ENCODE measurements around the gene SLC41A2.
A peak's percentile ranks its signal among the peaks of the same experiment; 100 is the strongest.

The SLC41A2 gene

GRCh38 chr12:104958001-104958804 lies at the start of gene SLC41A2:
Gene SLC41A2, minus strand, starts transcription at chr12:104958290. Its CDS starts 29,763 bp downstream, at chr12:104928527.
- H3K27ac ChIP-seq, result peak within 1 kb of the TSS; percentile 41
- TF ChIP-seq CTCF (IDR thresholded peaks at IDR 0.05) (peak; percentile 87), ZFX (IDR thresholded peaks at IDR 0.05; ENCODE audit: borderline replicate concordance) (no peak)

GRCh38 chr12:105001476-105001875 lies 43.4 kb upstream of the SLC41A2 start:
- no peak overlapping the region for H3K27ac ChIP-seq
- no peak for TF ChIP-seq ZFX (IDR thresholded peaks at IDR 0.05; ENCODE audit: borderline replicate concordance)
- TF ChIP-seq CTCF (IDR thresholded peaks at IDR 0.05), result no peak

- TF ChIP-seq CTCF (IDR thresholded peaks at IDR 0.05) (no peak), ZFX (IDR thresholded peaks at IDR 0.05; ENCODE audit: borderline replicate concordance) (no peak)
- no peak overlapping the region for H3K27ac ChIP-seq
These were observed 41.2 kb upstream of the SLC41A2 start for GRCh38 chr12:104999347-104999685.

GRCh38 chr12:104998423-104999346 lies 40.6 kb upstream of the SLC41A2 start:
- no peak overlapping the region for H3K27ac ChIP-seq
- TF ChIP-seq ZFX (IDR thresholded peaks at IDR 0.05; ENCODE audit: borderline replicate concordance) (no peak), CTCF (IDR thresholded peaks at IDR 0.05) (no peak)

- TF ChIP-seq CTCF (IDR thresholded peaks at IDR 0.05) (no peak), ZFX (IDR thresholded peaks at IDR 0.05; ENCODE audit: borderline replicate concordance) (no peak)
- H3K27ac ChIP-seq, result no peak overlapping the region
These were observed 39.5 kb upstream of the SLC41A2 start for GRCh38 chr12:104997541-104997940.

GRCh38 chr12:104994336-104994735 lies 36.2 kb upstream of the SLC41A2 start:
- TF ChIP-seq CTCF (IDR thresholded peaks at IDR 0.05) (no peak), ZFX (IDR thresholded peaks at IDR 0.05; ENCODE audit: borderline replicate concordance) (no peak)
- H3K27ac ChIP-seq, result no peak overlapping the region

All from 22Rv1 (cell line).